Measurements from ENCODE around the gene CAMK4.

Gene CAMK4

DNA sequence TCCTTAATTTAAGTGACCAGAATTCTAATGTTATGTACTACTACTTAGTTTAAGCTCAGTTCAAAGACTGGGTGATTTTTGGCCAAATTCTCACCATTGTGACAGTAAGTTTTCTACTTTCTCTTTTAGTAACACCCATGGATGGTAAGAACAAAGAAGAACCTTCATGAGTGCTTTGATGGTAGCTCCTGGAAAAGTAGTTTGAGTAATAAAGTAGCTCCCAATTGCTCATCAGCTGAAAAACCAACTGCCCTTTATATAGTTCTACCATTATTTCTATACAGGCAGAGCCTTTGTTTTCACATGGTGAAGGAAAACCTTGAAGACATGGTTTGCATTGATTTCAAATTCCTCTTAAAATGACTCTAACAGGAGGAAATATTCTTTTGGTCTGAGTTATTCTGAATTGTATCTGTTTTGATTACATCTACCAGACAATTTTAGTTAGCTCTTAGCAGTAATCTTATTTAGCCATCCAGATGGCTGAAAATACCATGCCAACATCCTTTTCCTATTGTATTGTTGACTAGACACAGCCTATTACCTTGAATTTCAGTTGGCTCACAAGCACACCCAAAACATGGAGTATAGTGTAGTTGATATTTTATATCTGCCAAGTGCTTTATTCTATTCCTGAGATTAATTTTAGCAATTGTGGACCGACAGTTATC is 311.8 kb downstream of the CAMK4 start:
- H3K27me3 ChIP-seq (ENCODE audit: insufficient read depth, poor library complexity, severe bottlenecking) = no peaks in the 10 kb centered on the region
- no peak for DNase-seq (ENCODE audit: low read depth in 1 of 2, low spot score in 1 of 2)

DNA sequence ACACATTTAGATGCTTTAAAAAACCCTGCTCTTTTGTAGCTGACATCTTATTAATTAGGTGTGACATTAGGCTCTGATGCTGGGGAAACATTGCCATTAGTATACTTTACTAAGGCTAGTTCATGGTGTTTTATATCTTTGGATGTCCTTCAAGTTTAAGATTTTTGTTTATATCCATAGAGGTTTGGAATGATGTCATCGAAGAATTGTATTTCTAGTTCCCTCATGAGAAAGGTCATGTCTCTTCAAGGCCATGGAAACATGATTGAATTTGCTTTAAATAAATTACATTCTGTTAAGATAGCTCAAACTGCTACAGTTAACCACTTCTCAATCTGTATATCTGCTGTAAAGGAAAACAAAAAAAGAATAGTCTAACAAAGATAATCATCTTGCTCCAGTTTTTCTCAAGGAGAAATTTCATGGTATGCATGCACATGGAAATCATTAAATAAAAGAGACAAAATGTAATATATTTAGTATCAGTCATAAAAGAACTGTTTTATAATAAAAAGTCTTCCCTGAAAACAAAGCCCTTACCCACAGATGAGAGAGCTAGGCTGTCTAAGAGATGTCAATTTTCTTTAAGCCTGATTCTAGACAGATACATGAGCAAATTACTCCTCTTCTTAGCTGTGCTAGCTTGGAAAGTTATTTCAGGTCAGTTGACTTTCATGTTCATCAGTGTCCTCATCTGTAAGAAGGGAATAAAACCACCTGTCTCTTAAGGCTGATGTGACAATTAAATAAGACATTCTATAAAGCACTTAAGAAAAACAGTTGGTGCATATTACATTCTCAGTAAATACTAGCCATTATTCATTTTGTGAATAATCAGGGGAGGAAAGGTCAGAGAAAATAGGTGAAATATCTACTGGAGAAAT is 313.2 kb downstream of the CAMK4 start:
- Histone ChIP-seq H3K27me3 (ENCODE audit: insufficient read depth, poor library complexity, severe bottlenecking) (no peaks in the 10 kb centered on the region), H3K27ac (replicated peaks) (no peak overlapping the region), H3K4me3 (replicated peaks; ENCODE audit: insufficient read depth, low read length) (no peak overlapping the region)
- DNase-seq (ENCODE audit: low read depth in 1 of 2, low spot score in 1 of 2) = no peak
- no peak for TF ChIP-seq CTCF (IDR thresholded peaks at IDR 0.05; ENCODE audit: insufficient read depth, low read length)
- TF ChIP-seq POLR2AphosphoS5 (IDR thresholded peaks at IDR 0.05; ENCODE audit: low read depth) = no peak

More for the DNA sequence above, 311.8 kb downstream of the CAMK4 start:
- no peak overlapping the region for H3K27ac ChIP-seq (replicated peaks)
- H3K4me3 ChIP-seq (replicated peaks; ENCODE audit: insufficient read depth, low read length) = no peak overlapping the region
- TF ChIP-seq POLR2AphosphoS5 (IDR thresholded peaks at IDR 0.05; ENCODE audit: low read depth) (no peak), GABPA (IDR thresholded peaks at IDR 0.05; ENCODE audit: low read depth) (no peak), REST (IDR thresholded peaks at IDR 0.05; ENCODE audit: insufficient replicate concordance, low read depth) (no peak), CTCF (IDR thresholded peaks at IDR 0.05; ENCODE audit: insufficient read depth, low read length) (no peak), SPI1 (IDR thresholded peaks at IDR 0.05; ENCODE audit: borderline replicate concordance, low read depth) (no peak)

Measured in HL-60 (cell line).